GM12874 (cell line): ENCODE data around the gene MYLK.

Experiments used
- CTCF ChIP-seq: IDR thresholded peaks from 2 replicates; pipeline ENCODE4 v1.5.1; 2011; ENCODE audit warnings: low read depth, mild to moderate bottlenecking, control low read depth, low read length, moderate library complexity; ENCODE audit not compliant: insufficient read depth

MYLK gene

DNA sequence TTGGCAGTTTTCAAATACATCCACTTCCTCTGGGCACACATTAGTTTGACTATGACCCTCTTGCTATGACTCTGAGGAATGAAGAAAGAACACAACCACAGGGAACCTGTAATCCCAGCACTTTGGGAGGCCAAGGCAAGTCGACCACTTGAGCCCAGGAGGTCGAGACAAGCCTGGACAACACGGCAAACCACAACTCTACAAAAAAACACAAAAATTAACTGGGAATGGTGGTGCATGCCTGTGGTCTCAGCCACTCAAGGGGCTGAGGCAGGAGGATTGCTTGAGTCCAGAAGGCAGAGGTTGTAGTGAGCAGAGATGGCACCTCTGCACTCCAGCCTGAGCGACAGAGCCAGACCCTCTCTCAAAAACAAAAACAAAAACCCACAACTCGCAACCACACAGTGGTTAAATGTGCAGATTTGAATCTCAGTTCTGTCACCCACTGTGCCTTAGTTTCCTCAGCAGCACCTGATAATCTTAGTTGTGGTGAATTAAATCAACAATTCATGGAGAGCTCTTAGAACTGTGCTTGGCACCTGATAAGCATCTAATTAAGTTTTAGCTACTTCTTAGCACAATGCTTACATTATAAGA, 65.7 kb downstream of the MYLK start:
- TF ChIP-seq CTCF = no peak

- no peak for TF ChIP-seq CTCF
Measured at GRCh38 chr3:123817413-123817812, 66.7 kb downstream of the MYLK start.

GRCh38 chr3:123816673-123817207, 67.4 kb downstream of the MYLK start:
- no peak for TF ChIP-seq CTCF

DNA sequence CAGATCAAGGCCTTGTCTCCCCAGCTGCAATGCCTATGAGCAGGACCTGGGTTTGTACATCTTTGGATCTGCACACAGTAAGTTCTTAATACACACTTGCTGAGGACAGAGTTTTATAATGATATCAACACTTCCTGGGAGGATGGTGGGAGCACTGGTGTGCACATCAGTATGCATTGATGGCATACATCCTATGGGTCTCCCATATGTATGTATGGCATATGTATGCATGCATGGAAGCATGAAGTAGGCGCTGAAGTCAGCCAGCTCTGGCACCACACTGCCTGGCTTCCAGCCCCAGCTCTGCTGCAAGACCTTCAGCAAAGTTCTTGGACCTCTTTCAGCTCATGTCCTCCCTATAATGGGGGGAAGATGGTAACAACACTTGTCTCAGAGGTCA, 68.2 kb downstream of the MYLK start:
- TF ChIP-seq CTCF = no peak

DNA sequence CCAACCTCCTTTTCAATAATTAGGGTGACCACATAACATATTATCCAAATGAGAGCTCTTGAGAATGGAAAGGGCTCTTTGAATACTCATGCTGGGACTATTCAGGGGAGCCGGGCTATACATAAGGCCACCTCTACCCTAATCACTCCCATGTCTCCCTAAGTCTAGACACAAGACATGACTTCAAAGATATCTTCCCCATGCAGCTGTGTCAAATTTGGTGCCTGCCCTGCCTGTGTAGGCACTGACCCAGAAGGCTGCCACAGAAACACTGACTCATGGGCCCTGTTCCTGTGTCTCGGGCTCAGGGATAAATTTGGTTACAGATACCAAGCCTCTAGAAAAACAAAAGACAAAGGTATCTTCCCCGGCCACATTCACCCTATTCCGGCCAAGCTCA, 70.3 kb downstream of the MYLK start:
- TF ChIP-seq CTCF = no peak

DNA sequence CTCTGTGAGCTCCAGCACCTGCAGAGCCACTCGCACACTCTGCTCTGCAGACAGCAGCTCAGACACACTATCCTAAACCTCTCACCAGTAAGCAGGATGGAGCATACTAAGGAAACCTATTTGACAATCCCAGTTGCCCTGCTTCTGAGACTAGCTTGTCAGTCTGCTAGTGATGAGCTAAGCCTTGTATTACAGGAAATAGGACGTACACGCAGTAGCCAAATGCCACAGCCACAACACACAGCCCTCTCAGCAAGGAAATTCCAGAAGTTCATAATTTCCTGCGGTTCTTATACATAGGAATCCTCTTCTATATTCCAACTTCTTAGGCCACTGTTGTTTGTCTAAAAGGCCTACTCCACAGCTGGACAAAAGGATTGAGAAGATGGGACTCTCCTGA, 74.5 kb downstream of the MYLK start:
- TF ChIP-seq CTCF = no peak

- TF ChIP-seq CTCF = no peak
Measured at GRCh38 chr3:123808812-123809211, 75.3 kb downstream of the MYLK start.

GRCh38 chr3:123807820-123808219, 76.3 kb downstream of the MYLK start:
- TF ChIP-seq CTCF = no peak
